Endometrial microvascular endothelial cells (primary cell): ENCODE measurements around the gene ATP6V1F. TPM values are rescaled to one million over a fixed set of nuclear protein-coding genes. Genes with fewer than 3 reads are reported as not detected.

Source experiments
- in situ Hi-C: cut with HindIII; loops from 2 replicates; pipeline ENCODE4 v1.10.0; 2017; ENCODE audit warnings: low sequenced_read_pairs, low pct_unique_long_range_greater_than_20kb; ENCODE audit errors: inconsistent ontology term
- total RNA-seq: library from RNA; depleted of rRNA; stranded (reverse); fragments of >200 nt; gene quantifications from one replicate; pipeline ENCODE4 v1.2.3, GENCODE V29; 2015; ENCODE audit errors: inconsistent ontology term

ATP6V1F gene, protein sequence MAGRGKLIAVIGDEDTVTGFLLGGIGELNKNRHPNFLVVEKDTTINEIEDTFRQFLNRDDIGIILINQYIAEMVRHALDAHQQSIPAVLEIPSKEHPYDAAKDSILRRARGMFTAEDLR
- total RNA-seq = 135 TPM

DNA sequence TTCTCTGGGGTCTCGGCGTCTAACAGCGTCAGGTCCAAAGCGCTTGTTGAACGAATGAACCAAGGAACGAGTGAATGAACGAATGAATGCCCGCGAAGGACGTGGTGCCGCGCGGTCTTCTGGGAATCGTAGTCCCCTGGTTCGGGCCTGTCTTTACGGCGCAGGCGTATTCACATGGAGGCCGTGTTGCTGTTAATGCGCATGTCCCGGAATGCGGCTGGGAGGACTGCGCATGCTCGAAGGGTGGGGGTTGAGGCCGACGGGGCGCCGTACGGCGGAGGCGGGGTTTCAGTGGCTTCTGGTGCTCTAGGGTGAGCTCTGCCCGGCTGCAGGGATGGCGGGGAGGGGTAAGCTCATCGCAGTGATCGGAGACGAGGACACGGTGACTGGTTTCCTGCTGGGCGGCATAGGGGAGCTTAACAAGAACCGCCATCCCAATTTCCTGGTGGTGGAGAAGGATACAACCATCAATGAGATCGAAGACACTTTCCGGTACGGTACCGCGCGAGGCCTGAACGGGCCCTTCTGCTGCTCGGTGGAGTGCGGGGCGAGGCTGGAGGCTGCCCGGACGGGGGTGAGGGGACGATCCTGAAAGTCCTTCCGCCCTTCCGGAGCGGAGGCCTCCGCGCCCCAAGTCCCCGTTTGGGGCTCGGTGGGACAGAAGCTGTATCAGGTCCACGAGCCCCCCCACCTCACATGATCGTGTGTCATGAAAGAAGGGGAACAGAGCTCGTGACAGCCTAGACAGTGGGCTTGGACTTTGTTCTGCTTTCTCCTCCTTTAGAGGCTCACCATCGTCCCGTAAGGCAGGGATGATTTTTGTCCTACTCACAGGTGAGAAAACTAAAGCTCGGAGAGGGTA lies at the start of gene ATP6V1F:
ATP6V1F (plus strand) TSS at position 286 of the 862 bp plus-strand sequence; CDS start at position 335, 49 bp downstream.
- in situ Hi-C loops = no loop called here

DNA sequence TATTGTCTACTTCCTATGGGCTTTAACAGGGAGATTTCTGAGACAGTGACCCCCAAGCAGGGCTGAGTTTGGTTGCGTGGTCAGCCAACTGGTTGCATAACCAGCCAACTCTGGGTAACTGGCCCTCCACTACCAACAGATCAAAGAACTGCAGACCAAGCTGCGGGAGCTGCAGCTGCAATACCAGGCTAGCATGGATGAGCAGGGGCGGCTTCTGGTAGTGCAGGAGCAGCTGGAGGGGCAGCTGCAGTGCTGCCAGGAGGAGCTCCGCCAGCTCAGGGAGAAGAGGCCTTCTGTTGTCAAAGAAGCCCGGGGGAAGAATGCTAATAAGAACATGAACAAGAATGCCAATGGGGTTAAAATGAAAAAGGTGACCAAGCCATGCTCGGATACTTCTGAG lies 48.2 kb upstream of the ATP6V1F start:
- in situ Hi-C loops = no loop called here

DNA sequence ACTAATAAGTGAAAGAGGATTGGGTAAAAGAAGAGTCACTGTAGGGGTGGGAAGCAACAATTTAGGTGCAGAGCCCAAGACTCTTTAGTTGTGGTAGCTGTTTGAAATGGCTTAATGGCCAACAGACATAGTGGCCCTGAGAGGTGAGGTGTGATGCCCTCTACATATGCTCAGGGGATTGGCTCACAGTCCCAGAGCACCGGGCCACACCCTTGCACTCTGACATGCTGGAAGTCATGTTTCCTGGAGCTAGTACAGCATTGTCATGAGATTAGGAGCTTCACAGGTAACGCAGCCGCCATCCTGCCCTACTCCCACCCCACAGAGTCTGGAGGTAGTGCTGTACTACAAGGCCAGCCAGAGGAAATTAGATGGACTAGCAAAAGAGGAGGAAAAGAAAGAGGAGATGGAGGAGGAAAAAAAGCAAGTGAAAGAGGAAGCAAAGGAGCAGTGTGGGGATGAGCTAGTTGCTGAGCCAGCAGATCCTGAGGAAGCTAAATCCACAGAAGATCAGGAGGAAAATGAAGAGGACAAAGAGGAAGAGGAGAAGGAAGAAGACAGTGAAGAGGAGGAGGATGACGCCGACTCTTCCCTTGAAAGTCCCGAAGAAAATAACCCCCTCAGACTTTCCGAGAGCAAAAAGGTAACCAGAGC lies 47.2 kb upstream of the ATP6V1F start:
- in situ Hi-C loops = no loop called here

DNA sequence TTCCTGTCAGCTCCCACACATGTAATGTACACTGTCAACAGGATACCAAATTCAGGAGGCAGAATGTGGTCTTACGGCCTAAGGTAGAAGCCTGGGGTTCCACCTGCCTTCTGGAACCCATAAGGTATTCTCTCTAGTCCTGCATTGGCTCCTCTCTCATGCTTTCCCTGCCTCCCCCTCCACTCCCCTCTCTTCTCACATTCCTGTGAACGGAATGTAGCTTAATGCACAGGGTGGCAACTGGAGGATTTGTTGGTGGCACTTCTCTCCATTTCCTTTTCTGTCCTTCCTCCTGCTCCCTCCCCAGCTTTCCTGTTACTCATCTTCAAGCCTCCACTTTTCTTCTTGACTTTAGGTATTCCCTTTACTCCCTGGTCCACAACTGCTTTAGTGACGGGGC lies 44.0 kb upstream of the ATP6V1F start:
- in situ Hi-C loops = no loop called here

DNA sequence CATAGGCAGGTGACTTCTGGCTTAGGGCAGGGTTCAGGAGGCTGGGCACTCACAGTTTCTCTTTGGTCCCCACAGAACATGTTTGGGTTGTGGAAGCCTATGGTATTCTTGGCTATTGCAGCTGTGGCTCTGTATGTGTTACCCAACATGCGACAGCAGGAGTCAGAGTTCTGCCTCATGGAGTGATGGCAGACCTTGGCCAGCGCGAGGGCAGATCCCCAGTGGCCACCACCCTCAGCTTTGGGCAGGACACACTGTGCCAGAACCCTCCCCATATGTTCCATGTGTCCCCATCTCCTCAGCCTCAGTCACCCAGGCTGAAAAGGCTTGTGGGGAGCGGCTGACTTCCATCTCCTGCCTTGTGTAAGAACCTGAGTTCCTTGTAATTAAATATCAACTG lies 40.9 kb upstream of the ATP6V1F start:
- in situ Hi-C loops = no loop called here

DNA sequence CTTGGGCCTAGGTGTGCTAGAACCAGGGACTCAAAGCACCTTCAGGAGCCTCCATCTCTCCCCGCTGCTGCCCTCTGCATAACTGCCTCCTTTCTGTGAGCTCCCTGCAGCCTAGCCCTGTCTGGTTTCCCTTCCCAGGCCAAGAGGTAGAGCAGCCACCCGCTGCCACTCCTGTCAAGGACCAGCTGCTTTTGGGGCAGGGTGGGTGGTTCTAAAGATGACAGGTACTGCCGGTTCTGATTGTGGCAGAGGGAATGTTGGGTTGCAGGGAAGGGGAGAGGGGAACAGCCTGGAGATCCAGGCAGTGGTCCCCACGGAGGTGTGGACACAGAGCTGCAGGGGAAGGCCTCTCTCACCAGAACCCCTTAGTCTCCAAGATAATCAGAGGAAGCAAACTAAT lies 36.1 kb upstream of the ATP6V1F start:
- in situ Hi-C loops = no loop called here

DNA sequence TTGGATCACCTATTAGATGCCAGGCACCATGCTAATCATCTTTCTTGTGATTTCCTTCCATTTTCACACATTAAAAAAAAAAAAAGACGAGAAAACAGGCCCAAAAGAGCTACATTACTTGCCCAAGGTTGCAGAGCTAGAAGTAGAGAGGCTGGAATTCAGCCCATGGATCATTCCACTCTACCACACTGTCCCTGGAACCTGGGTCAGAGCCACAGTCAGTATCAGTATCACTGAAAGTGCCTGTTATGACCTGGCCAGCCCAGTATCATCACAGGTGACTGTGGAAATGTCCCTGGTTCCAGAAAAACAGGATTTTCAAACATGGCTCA lies 35.8 kb upstream of the ATP6V1F start:
- in situ Hi-C loops = no loop called here

DNA sequence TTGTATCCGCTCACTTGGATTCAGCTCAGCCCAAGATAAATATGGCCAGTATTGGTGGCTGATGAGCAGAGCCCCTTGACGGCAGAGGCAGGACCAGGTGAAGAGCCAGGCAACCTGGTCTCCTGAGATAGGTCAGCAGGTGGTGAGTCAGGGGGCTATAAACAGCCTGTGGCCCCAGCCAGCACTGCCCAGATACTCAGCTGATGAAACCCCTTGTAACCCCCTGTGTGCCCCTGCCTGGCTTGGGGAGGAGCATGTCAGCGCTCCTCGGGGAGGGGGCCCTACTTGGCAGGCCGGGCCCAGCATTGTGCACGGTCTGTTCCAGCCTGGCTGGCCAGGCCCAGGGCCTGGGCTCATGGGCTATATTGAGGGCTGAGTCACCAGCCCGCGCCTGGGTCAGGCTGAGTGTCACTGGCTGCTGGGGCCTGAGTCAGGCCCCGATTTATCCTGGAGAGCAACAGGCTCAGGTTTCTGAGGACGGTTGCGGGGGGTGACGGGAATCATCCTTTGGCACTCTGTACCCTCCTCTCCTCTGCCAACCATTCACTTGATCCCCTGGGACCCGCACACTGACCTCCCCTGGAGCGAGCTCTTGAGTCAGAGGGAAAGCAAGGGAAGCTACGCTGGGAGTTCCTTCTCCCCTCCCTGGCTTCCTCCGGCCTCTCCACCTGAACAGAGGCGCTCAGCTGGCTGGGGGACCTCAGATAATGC lies 35.3 kb upstream of the ATP6V1F start:
- in situ Hi-C loops = no loop called here

DNA sequence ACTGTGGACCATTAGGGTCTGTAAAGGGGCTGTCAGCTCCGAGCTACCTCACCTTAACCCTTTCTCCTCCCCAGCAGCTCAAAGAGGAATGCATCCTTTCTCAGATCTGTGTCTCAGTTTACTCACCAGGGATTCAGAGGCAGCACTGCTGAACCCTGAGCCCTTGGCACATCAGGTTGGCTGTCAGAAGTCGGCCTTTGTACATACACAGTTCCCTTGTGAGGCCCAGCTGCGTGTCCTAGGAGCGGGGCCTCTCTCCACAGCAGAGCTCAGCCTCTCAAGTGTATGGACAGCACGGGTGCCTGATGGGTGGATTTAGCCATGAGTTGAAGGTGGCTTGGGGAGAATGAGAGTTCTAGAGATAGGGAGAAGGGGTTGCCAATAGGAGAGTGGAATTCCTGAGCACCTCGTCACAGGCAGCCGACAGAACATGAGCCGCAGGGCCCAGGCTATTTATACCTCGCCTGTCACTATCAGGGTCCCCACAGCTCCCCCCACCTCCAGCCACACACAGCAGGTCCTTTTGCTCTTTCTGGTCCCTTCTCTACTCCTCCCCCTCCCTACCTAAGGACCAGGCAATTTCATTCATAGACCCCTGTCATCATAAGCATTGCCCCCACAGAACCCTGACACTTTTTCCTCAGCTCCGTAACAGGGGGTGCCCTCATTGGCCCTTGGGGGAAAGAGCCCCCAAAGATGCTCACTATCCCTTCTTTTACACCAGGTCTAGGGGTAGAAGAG lies 34.5 kb upstream of the ATP6V1F start:
- in situ Hi-C loops = no loop called here

DNA sequence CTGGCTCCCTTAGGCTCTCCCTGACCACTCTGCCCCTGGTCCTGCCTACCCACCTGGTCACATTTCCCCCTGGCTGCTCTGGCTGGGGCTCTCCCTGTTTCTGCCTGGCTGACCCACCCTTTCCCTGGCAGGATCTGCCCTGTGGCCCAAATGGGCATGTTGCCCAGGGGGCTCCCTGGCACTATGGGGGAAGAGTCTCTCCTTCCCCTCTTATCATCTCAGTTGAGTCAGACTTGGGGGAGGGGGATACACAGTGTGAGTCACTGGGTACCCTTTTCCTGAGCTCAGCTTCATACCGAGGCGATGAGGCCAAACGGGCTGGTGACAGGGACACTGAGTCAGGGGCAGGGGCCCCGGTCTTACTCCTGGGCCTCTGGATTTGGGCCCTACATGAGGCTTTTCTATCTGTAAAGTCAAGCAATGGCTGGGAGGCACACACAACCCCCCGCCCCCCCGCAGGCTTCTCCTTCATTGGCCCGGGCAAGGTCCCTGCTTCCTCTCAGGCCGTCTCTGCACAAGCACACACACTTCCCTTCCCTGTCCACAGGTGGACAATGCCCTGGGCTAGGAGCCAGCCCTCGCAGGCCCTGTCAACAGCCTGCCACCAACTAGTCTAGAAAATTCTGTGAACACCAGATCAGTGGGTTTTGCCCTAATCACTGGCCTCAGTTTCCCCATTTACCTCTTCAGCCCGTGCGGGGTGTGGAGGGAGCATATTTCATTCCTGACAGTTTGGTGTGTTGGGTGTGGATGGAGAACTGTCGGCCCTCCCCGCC lies 33.1 kb upstream of the ATP6V1F start:
- in situ Hi-C loops = no loop called here

DNA sequence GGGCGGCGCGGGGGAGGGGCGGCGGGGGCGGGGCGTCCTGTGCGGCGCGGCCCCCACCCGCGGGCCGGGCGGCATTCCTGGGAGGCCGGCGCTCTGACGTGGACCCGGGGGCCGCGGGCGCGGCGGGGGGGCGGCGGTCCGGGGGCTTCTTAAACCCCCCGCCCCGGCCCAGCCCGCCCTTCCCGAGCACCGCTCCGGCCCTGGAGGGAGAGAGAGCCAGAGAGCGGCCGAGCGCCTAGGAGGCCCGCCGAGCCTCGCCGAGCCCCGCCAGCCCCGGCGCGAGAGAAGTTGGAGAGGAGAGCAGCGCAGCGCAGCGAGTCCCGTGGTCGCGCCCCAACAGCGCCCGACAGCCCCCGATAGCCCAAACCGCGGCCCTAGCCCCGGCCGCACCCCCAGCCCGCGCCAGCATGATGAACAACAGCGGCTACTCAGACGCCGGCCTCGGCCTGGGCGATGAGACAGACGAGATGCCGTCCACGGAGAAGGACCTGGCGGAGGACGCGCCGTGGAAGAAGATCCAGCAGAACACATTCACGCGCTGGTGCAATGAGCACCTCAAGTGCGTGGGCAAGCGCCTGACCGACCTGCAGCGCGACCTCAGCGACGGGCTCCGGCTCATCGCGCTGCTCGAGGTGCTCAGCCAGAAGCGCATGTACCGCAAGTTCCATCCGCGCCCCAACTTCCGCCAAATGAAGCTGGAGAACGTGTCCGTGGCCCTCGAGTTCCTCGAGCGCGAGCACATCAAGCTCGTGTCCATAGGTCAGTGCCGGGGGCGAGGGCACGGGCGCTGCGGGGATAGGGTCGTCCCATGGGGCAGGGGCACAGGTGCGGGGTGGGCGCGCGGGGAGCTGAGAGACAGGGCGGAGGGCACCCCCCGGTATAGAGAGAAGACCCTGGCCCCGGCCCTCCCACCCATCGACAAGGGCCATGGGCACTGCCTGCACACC lies 32.2 kb upstream of the ATP6V1F start, which contains the start of gene FLNC:
FLNC (plus strand) TSS at position 176 of the 947 bp plus-strand sequence; CDS start at position 408, 232 bp downstream.
- in situ Hi-C loops = no loop called here

DNA sequence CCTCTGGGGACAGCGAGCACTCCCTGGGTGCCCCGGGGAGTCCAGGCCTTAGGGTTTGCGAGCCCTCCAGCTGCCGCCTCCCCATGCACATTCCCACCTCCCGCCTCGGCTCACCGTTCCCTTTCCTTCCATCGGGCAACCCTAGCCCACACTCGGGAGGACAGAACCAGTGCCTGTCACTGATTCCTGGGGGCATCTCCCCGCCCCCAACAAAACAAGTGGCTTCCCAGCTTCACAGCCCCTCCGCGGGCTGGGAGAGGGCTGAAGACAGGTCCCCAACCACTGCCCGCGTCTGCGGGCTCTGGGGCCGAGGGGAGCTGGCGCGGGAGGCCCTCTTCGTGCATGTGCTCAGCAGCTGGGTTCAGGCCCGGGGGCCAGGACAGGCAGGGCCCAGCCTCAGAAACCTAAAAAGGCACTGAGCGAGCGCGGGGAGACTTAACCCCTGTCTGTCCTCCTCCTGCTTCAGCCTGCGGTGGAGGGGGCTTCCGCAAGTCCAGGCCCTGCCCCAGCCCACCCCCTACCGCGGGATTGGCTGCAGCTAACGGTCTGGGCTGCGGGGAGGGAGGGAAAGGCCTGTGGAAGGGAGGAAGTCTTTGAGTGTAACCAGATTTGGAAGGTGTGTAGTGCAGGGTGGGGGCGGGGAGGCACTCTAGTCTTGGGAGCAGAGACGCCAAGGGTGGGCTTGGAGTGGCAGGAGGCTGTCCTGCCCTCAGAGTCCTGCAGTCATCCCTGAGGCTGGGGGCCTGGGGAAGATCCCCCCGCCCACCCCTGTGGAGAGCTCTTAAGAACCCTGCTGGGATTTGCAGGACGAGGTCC lies 31.3 kb upstream of the ATP6V1F start:
- in situ Hi-C loops = no loop called here

DNA sequence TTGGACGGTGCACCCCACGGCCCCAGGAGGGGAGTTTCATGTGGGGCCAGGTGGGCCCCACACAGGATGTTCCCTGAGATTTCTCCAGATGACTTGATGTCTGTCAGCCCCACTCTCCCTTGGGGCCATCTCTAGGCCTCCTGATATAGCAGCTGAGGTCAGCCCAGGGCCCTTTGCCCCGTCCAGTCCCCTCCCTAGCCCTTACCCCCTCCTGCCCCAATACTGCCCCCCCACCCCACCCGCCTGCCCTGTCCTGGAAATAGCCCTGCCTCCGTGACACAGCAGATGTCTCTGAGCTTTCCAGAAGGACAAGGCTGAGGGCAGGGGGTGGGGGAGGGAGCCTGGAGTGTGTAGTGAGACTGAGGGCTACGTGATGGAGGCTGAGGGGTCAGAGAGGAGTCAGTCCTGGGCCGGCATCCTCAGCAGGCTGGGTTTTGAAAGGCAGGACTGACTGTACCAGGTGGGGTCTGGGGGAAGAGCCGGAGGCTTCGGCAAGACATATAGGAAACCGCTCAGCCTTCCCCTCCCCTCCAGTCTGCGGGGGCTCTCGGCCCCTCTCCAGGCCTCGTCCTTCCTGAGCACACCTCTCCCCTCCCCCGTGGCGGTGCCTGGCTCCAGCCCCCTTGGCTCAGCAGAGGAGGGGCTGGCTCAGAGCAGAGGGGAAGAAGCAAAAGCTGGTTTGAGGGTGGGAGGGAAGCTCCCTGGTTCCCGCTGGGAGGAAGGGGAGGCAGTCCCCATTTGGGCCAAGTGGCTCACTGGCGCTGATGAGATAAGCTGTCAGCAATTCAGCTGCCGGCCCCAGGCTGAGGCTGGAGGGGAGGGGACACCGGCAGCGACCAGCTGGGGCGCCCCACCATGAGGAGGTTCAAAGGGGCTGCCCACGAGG lies 30.4 kb upstream of the ATP6V1F start:
- in situ Hi-C loops = no loop called here

DNA sequence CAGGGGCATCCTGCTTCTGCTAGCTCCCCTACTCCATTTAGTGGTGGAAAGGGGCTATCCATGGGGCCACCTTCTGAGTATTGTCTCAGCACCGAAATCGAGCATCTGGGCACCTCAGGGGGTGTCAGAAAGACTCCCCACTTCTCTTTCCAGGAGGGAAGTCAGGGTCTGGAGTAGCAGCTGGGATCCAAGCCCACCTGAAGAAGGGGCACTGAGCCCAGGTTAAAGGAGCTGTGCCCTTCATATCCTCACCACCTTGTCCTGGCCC lies 29.8 kb upstream of the ATP6V1F start:
- in situ Hi-C loops = no loop called here

DNA sequence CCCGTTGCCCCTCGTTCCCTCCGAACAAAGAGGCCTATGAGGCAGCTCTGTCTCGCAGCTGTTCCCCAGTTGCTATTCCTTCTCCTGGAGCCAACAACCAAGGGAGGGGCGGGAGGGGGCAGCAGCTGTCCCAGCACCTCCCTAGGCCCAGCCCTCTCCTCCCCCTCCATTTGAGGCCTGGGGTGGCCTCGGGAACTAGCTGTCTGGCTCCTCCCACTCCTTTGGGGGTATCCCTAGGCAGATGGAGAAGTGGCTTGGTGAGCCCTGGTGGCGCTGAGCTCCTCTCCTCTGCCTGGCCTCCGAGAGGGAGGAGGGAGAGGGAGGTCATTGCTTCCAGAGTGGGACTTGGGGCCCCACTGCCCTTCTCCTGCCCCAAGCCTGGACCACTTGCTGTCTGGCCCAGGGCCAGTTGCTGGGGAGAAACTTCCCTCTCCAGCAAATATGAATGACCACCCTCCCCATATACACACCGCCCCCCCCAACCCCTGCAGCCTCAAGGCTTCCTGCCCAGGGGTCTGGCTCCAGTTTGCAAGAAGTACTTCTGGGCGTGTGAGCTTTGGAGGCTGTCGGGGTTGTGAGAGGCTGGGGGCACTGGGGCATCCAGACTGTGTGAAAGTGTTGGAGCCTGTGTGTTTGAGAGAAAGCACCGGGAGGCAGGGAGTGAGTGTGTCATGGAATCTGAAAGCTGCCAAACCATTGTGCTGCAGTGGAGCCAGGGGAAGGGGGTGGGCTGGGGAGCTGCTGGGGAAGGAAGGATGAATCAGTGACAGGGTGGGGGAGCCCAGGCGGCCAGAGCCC lies 29.3 kb upstream of the ATP6V1F start:
- in situ Hi-C loops = no loop called here
